SU-DHL-6 (cell line): Measurements from ENCODE around the gene DOCK11.

Experiments
- EZH2phosphoT487 ChIP-seq: fragments of 200-600 bp; sonication (generic), shearing (Covaris generic); conservative IDR thresholded peaks from 2 replicates; pipeline ENCODE4 v1.6.1; 2018; ENCODE audit warnings: mild to moderate bottlenecking, antibody characterized with exemption, low read length, moderate library complexity, mixed read lengths
- TF ChIP-seq, protein P1 (sequence below): fragments of 200-600 bp; sonication (generic); IDR thresholded peaks from one replicate; pipeline ENCODE4 v1.5.1; 2017; ENCODE audit warnings: antibody characterized with exemption, mild to moderate bottlenecking, low read length, moderate library complexity; ENCODE audit not compliant: insufficient read depth, poor library complexity, severe bottlenecking

DNA sequence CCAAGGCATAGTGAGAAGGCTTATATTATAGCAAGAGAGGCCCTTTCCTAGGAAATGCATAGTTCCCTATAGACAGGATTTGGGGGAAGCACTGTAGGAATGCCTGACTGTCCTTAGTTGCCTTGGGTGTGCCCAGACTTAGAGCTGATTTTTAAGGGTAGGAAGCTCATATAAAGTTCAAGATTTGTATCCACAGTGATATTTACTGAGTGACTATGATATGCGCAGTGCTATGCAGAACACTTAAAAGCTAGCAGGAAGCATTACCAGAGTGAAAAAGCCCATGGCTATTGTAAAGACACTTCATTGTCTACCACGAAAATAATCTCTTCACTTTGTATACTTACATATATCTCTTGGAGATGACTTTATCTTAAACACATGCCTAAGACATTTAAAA is 181.7 kb downstream of the DOCK11 start:
- TF ChIP-seq, protein P1, sequence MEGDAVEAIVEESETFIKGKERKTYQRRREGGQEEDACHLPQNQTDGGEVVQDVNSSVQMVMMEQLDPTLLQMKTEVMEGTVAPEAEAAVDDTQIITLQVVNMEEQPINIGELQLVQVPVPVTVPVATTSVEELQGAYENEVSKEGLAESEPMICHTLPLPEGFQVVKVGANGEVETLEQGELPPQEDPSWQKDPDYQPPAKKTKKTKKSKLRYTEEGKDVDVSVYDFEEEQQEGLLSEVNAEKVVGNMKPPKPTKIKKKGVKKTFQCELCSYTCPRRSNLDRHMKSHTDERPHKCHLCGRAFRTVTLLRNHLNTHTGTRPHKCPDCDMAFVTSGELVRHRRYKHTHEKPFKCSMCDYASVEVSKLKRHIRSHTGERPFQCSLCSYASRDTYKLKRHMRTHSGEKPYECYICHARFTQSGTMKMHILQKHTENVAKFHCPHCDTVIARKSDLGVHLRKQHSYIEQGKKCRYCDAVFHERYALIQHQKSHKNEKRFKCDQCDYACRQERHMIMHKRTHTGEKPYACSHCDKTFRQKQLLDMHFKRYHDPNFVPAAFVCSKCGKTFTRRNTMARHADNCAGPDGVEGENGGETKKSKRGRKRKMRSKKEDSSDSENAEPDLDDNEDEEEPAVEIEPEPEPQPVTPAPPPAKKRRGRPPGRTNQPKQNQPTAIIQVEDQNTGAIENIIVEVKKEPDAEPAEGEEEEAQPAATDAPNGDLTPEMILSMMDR = no peak
- no peak for TF ChIP-seq EZH2phosphoT487
